Esophagus squamous epithelium (tissue), 4 donors: Measurements from ENCODE around the gene ADAMTSL3.

Source experiments
- CTCF ChIP-seq, 6 experiments: fragments of 450-650 bp in 4 of 6; fragments of 200-600 bp in 2 of 6; sonication (generic) in 2 of 6; IDR thresholded peaks; one replicate each; pipeline ENCODE4 v1.5.1; 2016 to 2019; ENCODE audit warnings: antibody characterized with exemption in 6 of 6, mild to moderate bottlenecking in 4 of 6, moderate library complexity in 4 of 6
- POLR2A ChIP-seq, 4 donors: fragments of 450-650 bp; IDR thresholded peaks; one replicate each; pipeline ENCODE4 v1.6.1; 2017; ENCODE audit warnings: antibody characterized with exemption in 4 of 4, mild to moderate bottlenecking in 4 of 4, moderate library complexity in 3 of 4

GRCh38 chr15:83982748-83983147 lies 328.8 kb downstream of the ADAMTSL3 start:
- no peak for TF ChIP-seq CTCF (IDR thresholded peaks at IDR 0.05)
- TF ChIP-seq POLR2A (IDR thresholded peaks at IDR 0.05): no peak
